ENCODE results near the gene PEX26. TPM values are rescaled to one million over a fixed set of nuclear protein-coding genes. Genes with fewer than 3 reads are reported as not detected.

The PEX26 gene
- total and polyA plus RNA-seq, 2 experiments from 2014 or later: 5.4 to 45.5 TPM

- Histone ChIP-seq H3K27ac (no peak overlapping the region), H3K36me3 (no peaks in the 10 kb centered on the region), H3K9me3 (ENCODE audit: low read depth) (no peaks in the 10 kb centered on the region), H3K4me3 (no peak overlapping the region), H3K4me1 (ENCODE audit: low read depth) (no peaks in the 10 kb centered on the region), H3K27me3 (peaks cover 15% of the 10 kb centered on the region)
- DNase-seq (ENCODE audit: low read depth in 1 of 2, low spot score in 1 of 2): no peak
- TF ChIP-seq CTCF (IDR thresholded peaks at IDR 0.05; ENCODE audit: low read depth, low read length): no peak
Measured at GRCh38 chr22:18144105-18144504, 66.3 kb downstream of the PEX26 start.

GRCh38 chr22:18145676-18146388, 68.0 kb downstream of the PEX26 start:
- no peak for DNase-seq (ENCODE audit: low read depth in 1 of 2, low spot score in 1 of 2)
- Histone ChIP-seq H3K9me3 (ENCODE audit: low read depth) (no peaks in the 10 kb centered on the region), H3K36me3 (no peaks in the 10 kb centered on the region), H3K27me3 (peaks cover 30% of the 10 kb centered on the region), H3K27ac (no peak overlapping the region), H3K4me3 (no peak overlapping the region), H3K4me1 (ENCODE audit: low read depth) (no peaks in the 10 kb centered on the region)
- TF ChIP-seq CTCF (IDR thresholded peaks at IDR 0.05; ENCODE audit: low read depth, low read length): no peak

GRCh38 chr22:18146389-18146753, 68.6 kb downstream of the PEX26 start:
- Histone ChIP-seq H3K4me3 (no peak overlapping the region), H3K9me3 (ENCODE audit: low read depth) (no peaks in the 10 kb centered on the region), H3K36me3 (no peaks in the 10 kb centered on the region), H3K4me1 (ENCODE audit: low read depth) (no peaks in the 10 kb centered on the region), H3K27ac (no peak overlapping the region), H3K27me3 (peaks cover 35% of the 10 kb centered on the region)
- no peak for DNase-seq (ENCODE audit: low read depth in 1 of 2, low spot score in 1 of 2)
- TF ChIP-seq CTCF (IDR thresholded peaks at IDR 0.05; ENCODE audit: low read depth, low read length): no peak

- H3K27ac ChIP-seq: no peak overlapping the region
- no peaks in the 10 kb centered on the region for H3K4me1 ChIP-seq (ENCODE audit: low read depth)
- no peak for TF ChIP-seq CTCF (IDR thresholded peaks at IDR 0.05; ENCODE audit: low read depth, low read length)
- H3K4me3 ChIP-seq: no peak overlapping the region
- no peak for DNase-seq (ENCODE audit: low read depth in 1 of 2, low spot score in 1 of 2)
- no peaks in the 10 kb centered on the region for H3K36me3 ChIP-seq
- H3K27me3 ChIP-seq: peaks cover 35% of the 10 kb centered on the region
- no peaks in the 10 kb centered on the region for H3K9me3 ChIP-seq (ENCODE audit: low read depth)
Measured at GRCh38 chr22:18147791-18148190, 70.0 kb downstream of the PEX26 start.

- H3K9me3 ChIP-seq (ENCODE audit: low read depth): no peaks in the 10 kb centered on the region
- TF ChIP-seq CTCF (IDR thresholded peaks at IDR 0.05; ENCODE audit: low read depth, low read length): no peak
Measured at GRCh38 chr22:18148293-18148965, 70.6 kb downstream of the PEX26 start.

More at GRCh38 chr22:18148293-18148965, 70.6 kb downstream of the PEX26 start:
- Histone ChIP-seq H3K27ac (no peak overlapping the region), H3K36me3 (no peaks in the 10 kb centered on the region), H3K4me1 (ENCODE audit: low read depth) (no peaks in the 10 kb centered on the region), H3K27me3 (peaks cover 35% of the 10 kb centered on the region), H3K4me3 (no peak overlapping the region)
- no peak for DNase-seq (ENCODE audit: low read depth in 1 of 2, low spot score in 1 of 2)

All from cardiac muscle cell (in vitro differentiated cells and primary cell).